GM18502 (cell line): ENCODE data around the gene ALG14.

Source experiments
- ATAC-seq: cut with Tn5 transposase; IDR thresholded peaks from one replicate; pipeline ENCODE4 v1.9.1; 2021; ENCODE audit warnings: mild to moderate bottlenecking; ENCODE audit not compliant: unreplicated experiment, poor library complexity

The ALG14 gene

GRCh38 chr1:95089650-95090287, 17.0 kb upstream of the ALG14 start:
- no peak for ATAC-seq

- ATAC-seq, result no peak
These were observed 15.6 kb upstream of the ALG14 start for GRCh38 chr1:95088303-95088702.

- peak; percentile 38 for ATAC-seq
These were observed 14.3 kb upstream of the ALG14 start for GRCh38 chr1:95086949-95087533.

- ATAC-seq, result no peak
These were observed 12.6 kb upstream of the ALG14 start for GRCh38 chr1:95085376-95085775.

- ATAC-seq, result peak; percentile 83
These were observed 11.8 kb upstream of the ALG14 start for GRCh38 chr1:95084317-95085176.

- no peak for ATAC-seq
These were observed 8.1 kb upstream of the ALG14 start for GRCh38 chr1:95080879-95081278.

- ATAC-seq, result no peak
These were observed 7.7 kb upstream of the ALG14 start for GRCh38 chr1:95080446-95080845.

- no peak for ATAC-seq
These were observed 3.3 kb upstream of the ALG14 start for GRCh38 chr1:95076034-95076433.

- ATAC-seq, result no peak
These were observed 695 bp upstream of the ALG14 start for GRCh38 chr1:95073446-95073845.

GRCh38 chr1:95072117-95072516, 634 bp downstream of the ALG14 start:
- ATAC-seq, result peak; percentile 3

GRCh38 chr1:95071539-95071938, 1.2 kb downstream of the ALG14 start:
- ATAC-seq, result no peak

- ATAC-seq, result no peak
These were observed 3.0 kb downstream of the ALG14 start for GRCh38 chr1:95069710-95070093.

GRCh38 chr1:95068956-95069709, 3.6 kb downstream of the ALG14 start:
- no peak for ATAC-seq

- no peak for ATAC-seq
These were observed 5.2 kb downstream of the ALG14 start for GRCh38 chr1:95067568-95067967.

GRCh38 chr1:95067062-95067461, 5.7 kb downstream of the ALG14 start:
- ATAC-seq, result no peak

GRCh38 chr1:95061445-95062006, 11.2 kb downstream of the ALG14 start:
- ATAC-seq, result no peak

GRCh38 chr1:95058974-95059373, 13.8 kb downstream of the ALG14 start:
- ATAC-seq, result no peak

GRCh38 chr1:95057351-95057750, 15.4 kb downstream of the ALG14 start:
- ATAC-seq, result no peak

GRCh38 chr1:95049935-95050334, 22.8 kb downstream of the ALG14 start:
- no peak for ATAC-seq

GRCh38 chr1:95048317-95048716, 24.4 kb downstream of the ALG14 start:
- ATAC-seq, result no peak
